Astrocyte (in vitro differentiated cells and primary cell): ENCODE data around the gene RYR2. TPM values are rescaled to one million over a fixed set of nuclear protein-coding genes. Genes with fewer than 3 reads are reported as not detected.

Source experiments
- DNase-seq: peaks from one replicate; pipeline ENCODE4 v3.0.0-alpha.2; 2010; ENCODE audit warnings: low read depth
- FAIRE-seq: peaks from 2 replicates; lab custom pipeline; 2011; peaks lifted over from hg19 to GRCh38; lab: Jason Lieb, UNC
- H2AFZ ChIP-seq: 2 replicates; pipeline ENCODE4 v1.6.0; 2012; ENCODE audit warnings: low read depth, low read length, inconsistent platforms
- H3K27ac ChIP-seq: 2 replicates; pipeline ENCODE4 v1.5.1; 2011; ENCODE audit warnings: low read depth, low read length, inconsistent platforms
- H3K27me3 ChIP-seq: 2 replicates; pipeline ENCODE4 v1.6.0; 2011; ENCODE audit warnings: low read length, inconsistent platforms; ENCODE audit not compliant: insufficient read depth
- H3K36me3 ChIP-seq: 2 replicates; pipeline ENCODE4 v1.5.1; 2011; ENCODE audit warnings: low read length, inconsistent platforms; ENCODE audit not compliant: insufficient read depth
- H3K4me1 ChIP-seq: 2 replicates; pipeline ENCODE4 v1.5.1; 2011; ENCODE audit warnings: low read length, inconsistent platforms; ENCODE audit not compliant: insufficient read depth
- H3K4me2 ChIP-seq: 2 replicates; pipeline ENCODE4 v1.6.0; 2012; ENCODE audit warnings: low read length, inconsistent platforms
- H3K4me3 ChIP-seq: 2 replicates; pipeline ENCODE4 v1.5.1; 2011; ENCODE audit warnings: low read depth, mild to moderate bottlenecking, low read length, inconsistent platforms; ENCODE audit not compliant: insufficient read depth
- H3K79me2 ChIP-seq: 2 replicates; pipeline ENCODE4 v1.6.0; 2012; ENCODE audit warnings: mild to moderate bottlenecking, low read length, inconsistent platforms; ENCODE audit not compliant: insufficient read depth
- H3K9ac ChIP-seq: 2 replicates; pipeline ENCODE4 v1.6.0; 2012; ENCODE audit warnings: mild to moderate bottlenecking, low read length, inconsistent platforms
- H3K9me3 ChIP-seq: 2 replicates; pipeline ENCODE4 v1.5.1; 2012; ENCODE audit warnings: low read depth, mild to moderate bottlenecking, low read length, inconsistent platforms; ENCODE audit not compliant: insufficient read depth
- H4K20me1 ChIP-seq: 2 replicates; pipeline ENCODE4 v1.6.0; 2012; ENCODE audit warnings: low read length, inconsistent platforms; ENCODE audit not compliant: insufficient read depth
- H3K27ac Mint-ChIP-seq: one replicate; pipeline ENCODE4 v1.8.0; 2021; ENCODE audit warnings: mild to moderate bottlenecking, mixed read lengths; ENCODE audit not compliant: unreplicated experiment
- H3K27me3 Mint-ChIP-seq: one replicate; pipeline ENCODE4 v1.8.0; 2021; ENCODE audit warnings: low read depth, mixed read lengths; ENCODE audit not compliant: unreplicated experiment
- H3K36me3 Mint-ChIP-seq: one replicate; pipeline ENCODE4 v1.8.0; 2021; ENCODE audit warnings: low read depth, mixed read lengths; ENCODE audit not compliant: unreplicated experiment
- H3K4me1 Mint-ChIP-seq: one replicate; pipeline ENCODE4 v1.8.0; 2021; ENCODE audit warnings: low read depth, mixed read lengths; ENCODE audit not compliant: unreplicated experiment
- H3K4me3 Mint-ChIP-seq: one replicate; pipeline ENCODE4 v1.8.0; 2021; ENCODE audit warnings: mild to moderate bottlenecking, moderate library complexity, mixed read lengths; ENCODE audit not compliant: unreplicated experiment
- H3K9me3 Mint-ChIP-seq: one replicate; pipeline ENCODE4 v1.8.0; 2021; ENCODE audit warnings: mild to moderate bottlenecking, mixed read lengths; ENCODE audit not compliant: unreplicated experiment
- CTCF ChIP-seq: IDR thresholded peaks from 2 replicates; pipeline ENCODE4 v1.5.1; 2011; ENCODE audit warnings: low read depth, mild to moderate bottlenecking, inconsistent platforms, low read length, moderate library complexity; ENCODE audit not compliant: insufficient read depth
- EZH2 ChIP-seq: IDR thresholded peaks from 2 replicates; pipeline ENCODE4 v1.6.1; 2012; ENCODE audit warnings: mild to moderate bottlenecking, low read length, inconsistent platforms; ENCODE audit not compliant: insufficient read depth
- total RNA-seq: library from RNA; stranded (reverse); gene quantifications from 2 replicates; pipeline ENCODE4 v1.2.1, GENCODE V29; 2021

The RYR2 gene
- total RNA-seq, 1 donor from 2014 or later, result 0.30 TPM

- no peak overlapping the region for H3K4me2 ChIP-seq
- no peaks in the 10 kb centered on the region for H3K4me1 Mint-ChIP-seq
- no peak overlapping the region for H2AFZ ChIP-seq
- no peak overlapping the region for H3K4me3 Mint-ChIP-seq
- H3K79me2 ChIP-seq, result no peaks in the 10 kb centered on the region
- no peaks in the 10 kb centered on the region for H3K27me3 ChIP-seq
- no peaks in the 10 kb centered on the region for H3K27me3 Mint-ChIP-seq
- H3K9me3 ChIP-seq, result peaks cover 4% of the 10 kb centered on the region
- no peaks in the 10 kb centered on the region for H4K20me1 ChIP-seq
- H3K36me3 ChIP-seq, result no peaks in the 10 kb centered on the region
- H3K4me1 ChIP-seq, result no peaks in the 10 kb centered on the region
- no peak for TF ChIP-seq EZH2
- no peak for TF ChIP-seq CTCF
- H3K27ac ChIP-seq, result no peak overlapping the region
- H3K36me3 Mint-ChIP-seq, result no peaks in the 10 kb centered on the region
- no peak for DNase-seq
- H3K4me3 ChIP-seq, result no peak overlapping the region
- H3K9ac ChIP-seq, result no peak overlapping the region
- H3K9me3 Mint-ChIP-seq, result no peaks in the 10 kb centered on the region
- H3K27ac Mint-ChIP-seq, result no peak overlapping the region
- FAIRE-seq, result no peak
Measured at GRCh38 chr1:237457573-237457972, 415.6 kb downstream of the RYR2 start.

GRCh38 chr1:237467320-237467719 is 425.3 kb downstream of the RYR2 start:
- H3K4me1 Mint-ChIP-seq, result no peaks in the 10 kb centered on the region
- TF ChIP-seq EZH2 (no peak), CTCF (no peak)

GRCh38 chr1:237470712-237471338 is 428.8 kb downstream of the RYR2 start:
- no peaks in the 10 kb centered on the region for H3K27me3 Mint-ChIP-seq
- H3K4me3 Mint-ChIP-seq, result no peak overlapping the region
- no peak overlapping the region for H3K4me3 ChIP-seq
- TF ChIP-seq CTCF (no peak), EZH2 (no peak)
- H3K9me3 ChIP-seq, result no peaks in the 10 kb centered on the region
- H4K20me1 ChIP-seq, result no peaks in the 10 kb centered on the region
- H2AFZ ChIP-seq, result no peak overlapping the region
- H3K27me3 ChIP-seq, result no peaks in the 10 kb centered on the region
- H3K36me3 ChIP-seq, result no peaks in the 10 kb centered on the region
- H3K9me3 Mint-ChIP-seq, result peaks cover 2% of the 10 kb centered on the region
- DNase-seq, result no peak
- no peaks in the 10 kb centered on the region for H3K79me2 ChIP-seq
- H3K4me1 Mint-ChIP-seq, result no peaks in the 10 kb centered on the region
- no peak overlapping the region for H3K27ac ChIP-seq
- H3K27ac Mint-ChIP-seq, result no peak overlapping the region
- no peak overlapping the region for H3K9ac ChIP-seq
- no peaks in the 10 kb centered on the region for H3K4me1 ChIP-seq
- no peak for FAIRE-seq
- no peak overlapping the region for H3K4me2 ChIP-seq
- no peaks in the 10 kb centered on the region for H3K36me3 Mint-ChIP-seq

More at GRCh38 chr1:237467320-237467719, 425.3 kb downstream of the RYR2 start:
- Mint-ChIP-seq H3K27me3 (no peaks in the 10 kb centered on the region), H3K36me3 (no peaks in the 10 kb centered on the region), H3K27ac (no peak overlapping the region), H3K9me3 (peaks cover 2% of the 10 kb centered on the region), H3K4me3 (no peak overlapping the region)
- no peaks in the 10 kb centered on the region for H4K20me1 ChIP-seq
- H3K9ac ChIP-seq, result no peak overlapping the region
- DNase-seq (no peak), FAIRE-seq (no peak)
- no peak overlapping the region for H3K27ac ChIP-seq
- no peaks in the 10 kb centered on the region for H3K27me3 ChIP-seq
- H3K79me2 ChIP-seq, result no peaks in the 10 kb centered on the region
- no peaks in the 10 kb centered on the region for H3K9me3 ChIP-seq
- H3K4me2 ChIP-seq, result no peak overlapping the region
- no peak overlapping the region for H3K4me3 ChIP-seq
- H2AFZ ChIP-seq, result no peak overlapping the region
- no peaks in the 10 kb centered on the region for H3K4me1 ChIP-seq
- H3K36me3 ChIP-seq, result no peaks in the 10 kb centered on the region
